GM21447 (cell line): Measurements from ENCODE around the gene PTH2.
"Not testable (repeated sequence)": the region's sequence is repeated elsewhere in the genome, so short reads cannot be mapped to it uniquely, and the experiment has no call there.

Source experiments
- ATAC-seq: cut with Tn5 transposase; IDR thresholded peaks from one replicate; pipeline ENCODE4 v1.9.1; 2021; ENCODE audit not compliant: unreplicated experiment

PTH2 gene

GRCh38 chr19:49390131-49390928 lies 32.9 kb downstream of the PTH2 start:
- ATAC-seq = no peak

GRCh38 chr19:49389406-49389805 lies 33.8 kb downstream of the PTH2 start:
- no peak for ATAC-seq

- no peak for ATAC-seq
These were observed 35.3 kb downstream of the PTH2 start, which contains the start of gene KASH5 for GRCh38 chr19:49387936-49388372. TSS of gene KASH5 (plus strand) at chr19:49388249. CDS start at chr19:49390884, 2,635 bp downstream.

- no peak for ATAC-seq
These were observed 39.6 kb downstream of the PTH2 start for GRCh38 chr19:49383599-49383998.

- no peak for ATAC-seq
These were observed 40.6 kb downstream of the PTH2 start for GRCh38 chr19:49382639-49383038.

GRCh38 chr19:49380391-49380790 lies 42.9 kb downstream of the PTH2 start:
- ATAC-seq = no peak

- no peak for ATAC-seq
These were observed 44.7 kb downstream of the PTH2 start for GRCh38 chr19:49378512-49378911.

GRCh38 chr19:49374665-49375434 lies 48.4 kb downstream of the PTH2 start:
- ATAC-seq = no peak

- ATAC-seq = not testable (repeated sequence)
These were observed 50.1 kb downstream of the PTH2 start for GRCh38 chr19:49373174-49373573.
